GM23338 (cell line): Measurements from ENCODE around the gene ZNF892. TPM values are rescaled to one million over a fixed set of nuclear protein-coding genes. Genes with fewer than 3 reads are reported as not detected.

Source experiments
- ATAC-seq: fragments of 200-7000 bp; cut with Tn5 transposase; 3 replicates; pipeline ENCODE4 v1.9.1; 2020
- DNase-seq: peaks from one replicate; pipeline ENCODE4 v3.0.0-alpha.2; 2015; ENCODE audit warnings: low spot score
- H2AFZ ChIP-seq: fragments of 200-600 bp; sonication (generic); 2 replicates; pipeline ENCODE4 v1.8.0; 2016; ENCODE audit warnings: antibody characterized with exemption, mild to moderate bottlenecking, moderate library complexity
- H3F3A ChIP-seq: fragments of 200-600 bp; sonication (generic); replicated peaks from 2 replicates; pipeline ENCODE4 v1.8.0; 2017; ENCODE audit warnings: antibody characterized with exemption, mixed run types, low read depth
- H3K27ac ChIP-seq: fragments of 200-600 bp; sonication (generic); 2 replicates; pipeline ENCODE4 v1.6.1; 2016; ENCODE audit warnings: low read depth
- H3K27me3 ChIP-seq: fragments of 200-600 bp; sonication (generic); 2 replicates; pipeline ENCODE4 v1.8.0; 2016; ENCODE audit warnings: mild to moderate bottlenecking, mixed run types, moderate library complexity; ENCODE audit not compliant: insufficient read depth
- H3K36me3 ChIP-seq: fragments of 200-600 bp; sonication (generic); 2 replicates; pipeline ENCODE4 v1.8.0; 2016; ENCODE audit warnings: mild to moderate bottlenecking; ENCODE audit not compliant: insufficient read depth
- H3K4me1 ChIP-seq: fragments of 200-600 bp; sonication (generic); 2 replicates; pipeline ENCODE4 v1.8.0; 2016; ENCODE audit warnings: mild to moderate bottlenecking, moderate library complexity; ENCODE audit not compliant: insufficient read depth
- H3K4me2 ChIP-seq: fragments of 200-600 bp; sonication (generic); 2 replicates; pipeline ENCODE4 v1.7.1; 2017; ENCODE audit warnings: mixed run types
- H3K4me3 ChIP-seq: fragments of 200-600 bp; sonication (generic); 2 replicates; pipeline ENCODE4 v1.6.1; 2016; ENCODE audit warnings: mixed run types
- H3K79me2 ChIP-seq: fragments of 200-600 bp; sonication (generic); replicated peaks from 2 replicates; pipeline ENCODE4 v1.8.0; 2017; ENCODE audit warnings: mild to moderate bottlenecking; ENCODE audit not compliant: insufficient read depth
- H3K9me2 ChIP-seq: fragments of 200-600 bp; sonication (generic); 2 replicates; pipeline ENCODE4 v1.8.0; 2017; ENCODE audit not compliant: insufficient read depth
- H4K20me1 ChIP-seq: fragments of 200-600 bp; sonication (generic); replicated peaks from 2 replicates; pipeline ENCODE4 v1.8.0; 2017; ENCODE audit warnings: mild to moderate bottlenecking; ENCODE audit not compliant: insufficient read depth
- H3K27ac Mint-ChIP-seq: 2 replicates; pipeline ENCODE4 v1.8.0; 2020; ENCODE audit warnings: inconsistent platforms, mild to moderate bottlenecking, moderate library complexity, mixed read lengths
- H3K27me3 Mint-ChIP-seq: 3 replicates; pipeline ENCODE4 v1.8.0; 2022; ENCODE audit warnings: low read depth, mild to moderate bottlenecking, moderate library complexity, mixed read lengths, inconsistent platforms; ENCODE audit not compliant: insufficient read depth, poor library complexity
- H3K36me3 Mint-ChIP-seq: 3 replicates; pipeline ENCODE4 v1.8.0; 2021; ENCODE audit warnings: low read depth, mild to moderate bottlenecking, inconsistent platforms, moderate library complexity, mixed read lengths
- H3K4me1 Mint-ChIP-seq: 3 replicates; pipeline ENCODE4 v1.8.0; 2020; ENCODE audit warnings: mild to moderate bottlenecking, inconsistent platforms, mixed read lengths
- H3K4me3 Mint-ChIP-seq: 3 replicates; pipeline ENCODE4 v1.8.0; 2021; ENCODE audit warnings: moderate library complexity, mild to moderate bottlenecking, inconsistent platforms, mixed read lengths
- H3K9me3 Mint-ChIP-seq: 3 replicates; pipeline ENCODE4 v1.8.0; 2020; ENCODE audit warnings: moderate library complexity, mild to moderate bottlenecking, inconsistent platforms, mixed read lengths
- CREB1 ChIP-seq: fragments of 250-450 bp; sonication (Bioruptor Pico); IDR thresholded peaks from 2 replicates; pipeline ENCODE4 v1.5.0; 2020; ENCODE audit warnings: low read depth, mild to moderate bottlenecking, moderate library complexity
- EZH2 ChIP-seq: fragments of 200-600 bp; sonication (generic); IDR thresholded peaks from one replicate; pipeline ENCODE4 v1.8.0; 2017; ENCODE audit warnings: antibody characterized with exemption, mild to moderate bottlenecking, low read depth; ENCODE audit not compliant: unreplicated experiment
- EZH2phosphoT487 ChIP-seq: fragments of 200-600 bp; sonication (generic); IDR thresholded peaks from one replicate; pipeline ENCODE4 v1.8.1; 2018; ENCODE audit warnings: antibody characterized with exemption; ENCODE audit not compliant: unreplicated experiment
- JUNB ChIP-seq: IDR thresholded peaks from one replicate; pipeline ENCODE4 v1.6.1; 2016; ENCODE audit warnings: antibody characterized with exemption; ENCODE audit not compliant: unreplicated experiment
- NANOG ChIP-seq: IDR thresholded peaks from 2 replicates; pipeline ENCODE4 v1.6.1; 2016; ENCODE audit warnings: antibody characterized with exemption, borderline replicate concordance
- POLR2AphosphoS5 ChIP-seq: IDR thresholded peaks from 2 replicates; pipeline ENCODE4 v1.6.1; 2016; ENCODE audit warnings: antibody characterized with exemption, low read depth
- STAT1 ChIP-seq: IDR thresholded peaks from one replicate; pipeline ENCODE4 v1.6.1; 2016; ENCODE audit warnings: antibody characterized with exemption; ENCODE audit not compliant: unreplicated experiment
- ZNF114 ChIP-seq: fragments of 250-450 bp; sonication (Bioruptor Pico); IDR thresholded peaks from 2 replicates; pipeline ENCODE4 v1.5.0; 2020; ENCODE audit warnings: mild to moderate bottlenecking, moderate library complexity
- ZNF331 ChIP-seq: fragments of 250-450 bp; sonication (Bioruptor Pico); IDR thresholded peaks from 2 replicates; pipeline ENCODE4 v1.5.0; 2020; ENCODE audit warnings: low read depth, mild to moderate bottlenecking, moderate library complexity
- ZNF462 ChIP-seq: fragments of 250-450 bp; sonication (Bioruptor Pico); IDR thresholded peaks from 2 replicates; pipeline ENCODE4 v1.5.0; 2020; ENCODE audit warnings: mild to moderate bottlenecking, moderate library complexity
- polyA plus RNA-seq: library from polyadenylated mRNA; unstranded; fragments of >200 nt; fragmentation: Nextera tagmentation; extraction: Ambion mirVana; gene quantifications from 2 replicates; pipeline ENCODE4 v1.2.1, GENCODE V29; 2016
- total RNA-seq: library from RNA; depleted of rRNA; stranded (reverse); fragments of >200 nt; shearing (Covaris generic); gene quantifications from 2 replicates; pipeline ENCODE4 v1.2.3, GENCODE V29; 2014
- TF ChIP-seq, protein P1 (sequence below): IDR thresholded peaks from 2 replicates; pipeline ENCODE4 v1.6.1; 2016; ENCODE audit warnings: antibody characterized with exemption
- TF ChIP-seq, protein P2 (sequence below), 2 experiments: fragments of 200-600 bp in 1 of 2; sonication (generic) in 1 of 2; conservative IDR thresholded peaks; 2 replicates each; pipeline versions ENCODE4 v1.5.1 to v1.6.1; 2016 to 2017; ENCODE audit warnings: antibody characterized with exemption in 2 of 2, low read depth in 2 of 2, mild to moderate bottlenecking in 2 of 2, moderate library complexity in 1 of 2
- TF ChIP-seq, protein P3 (sequence below): IDR thresholded peaks from one replicate; pipeline ENCODE4 v1.6.1; 2018; ENCODE audit warnings: antibody characterized with exemption; ENCODE audit not compliant: unreplicated experiment

The ZNF892 gene
- total and polyA plus RNA-seq, 2 experiments from 2014 or later: 2.2 to 17.9 TPM

DNA sequence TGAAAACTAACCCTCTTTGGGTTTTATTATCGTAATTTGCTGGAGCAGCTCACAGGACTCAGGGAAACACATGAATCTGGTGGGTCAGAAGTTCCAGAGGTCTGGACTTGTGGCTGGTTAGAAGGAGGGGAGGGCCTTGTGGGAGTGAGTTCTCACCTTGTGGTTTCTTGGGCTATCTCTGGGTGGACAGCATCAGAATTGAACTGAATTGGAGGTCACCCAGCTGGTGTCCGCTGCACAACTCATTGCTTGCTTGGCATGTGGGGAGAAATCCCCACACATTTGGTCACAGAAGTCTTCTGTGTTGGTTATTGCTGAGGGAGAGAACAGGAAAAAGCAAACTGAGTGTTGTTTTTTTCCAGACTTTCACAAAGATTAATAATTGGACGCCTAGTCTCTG is 27.5 kb downstream of the ZNF892 start:
- H3K9me2 ChIP-seq: no peaks in the 10 kb centered on the region; the same call in 1 of the 2 replicates
- DNase-seq (no peak), ATAC-seq (no peak)
- no peaks in the 10 kb centered on the region for H3K27me3 ChIP-seq
- H3K36me3 Mint-ChIP-seq: peaks cover 6% of the 10 kb centered on the region
- H3K27me3 Mint-ChIP-seq: peaks cover 5% of the 10 kb centered on the region
- no peaks in the 10 kb centered on the region for H3F3A ChIP-seq
- peaks cover 2% of the 10 kb centered on the region; the same call in 2 of the 3 replicates for H3K4me1 Mint-ChIP-seq
- H3K27ac Mint-ChIP-seq: no peak overlapping the region
- H3K36me3 ChIP-seq: peaks cover 2% of the 10 kb centered on the region; the same call in 1 of the 2 replicates
- H3K9me3 Mint-ChIP-seq: peaks cover 44% of the 10 kb centered on the region
- H3K4me1 ChIP-seq: no peaks in the 10 kb centered on the region
- H3K4me3 ChIP-seq: no peak overlapping the region
- no peak overlapping the region for H3K4me2 ChIP-seq
- no peak for TF ChIP-seq ZNF114 (CRISPR knock-in tag)
- no peak for TF ChIP-seq EZH2phosphoT487
- TF ChIP-seq, protein P1, sequence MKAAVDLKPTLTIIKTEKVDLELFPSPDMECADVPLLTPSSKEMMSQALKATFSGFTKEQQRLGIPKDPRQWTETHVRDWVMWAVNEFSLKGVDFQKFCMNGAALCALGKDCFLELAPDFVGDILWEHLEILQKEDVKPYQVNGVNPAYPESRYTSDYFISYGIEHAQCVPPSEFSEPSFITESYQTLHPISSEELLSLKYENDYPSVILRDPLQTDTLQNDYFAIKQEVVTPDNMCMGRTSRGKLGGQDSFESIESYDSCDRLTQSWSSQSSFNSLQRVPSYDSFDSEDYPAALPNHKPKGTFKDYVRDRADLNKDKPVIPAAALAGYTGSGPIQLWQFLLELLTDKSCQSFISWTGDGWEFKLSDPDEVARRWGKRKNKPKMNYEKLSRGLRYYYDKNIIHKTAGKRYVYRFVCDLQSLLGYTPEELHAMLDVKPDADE: no peak
- TF ChIP-seq NANOG: no peak
- TF ChIP-seq ZNF462 (CRISPR knock-in tag): no peak
- no peak for TF ChIP-seq ZNF331 (CRISPR knock-in tag)
- no peak for TF ChIP-seq POLR2AphosphoS5
- no peak for TF ChIP-seq EZH2
- TF ChIP-seq CREB1: no peak
- TF ChIP-seq STAT1: no peak
- no peak for TF ChIP-seq JUNB
- TF ChIP-seq, protein P2, sequence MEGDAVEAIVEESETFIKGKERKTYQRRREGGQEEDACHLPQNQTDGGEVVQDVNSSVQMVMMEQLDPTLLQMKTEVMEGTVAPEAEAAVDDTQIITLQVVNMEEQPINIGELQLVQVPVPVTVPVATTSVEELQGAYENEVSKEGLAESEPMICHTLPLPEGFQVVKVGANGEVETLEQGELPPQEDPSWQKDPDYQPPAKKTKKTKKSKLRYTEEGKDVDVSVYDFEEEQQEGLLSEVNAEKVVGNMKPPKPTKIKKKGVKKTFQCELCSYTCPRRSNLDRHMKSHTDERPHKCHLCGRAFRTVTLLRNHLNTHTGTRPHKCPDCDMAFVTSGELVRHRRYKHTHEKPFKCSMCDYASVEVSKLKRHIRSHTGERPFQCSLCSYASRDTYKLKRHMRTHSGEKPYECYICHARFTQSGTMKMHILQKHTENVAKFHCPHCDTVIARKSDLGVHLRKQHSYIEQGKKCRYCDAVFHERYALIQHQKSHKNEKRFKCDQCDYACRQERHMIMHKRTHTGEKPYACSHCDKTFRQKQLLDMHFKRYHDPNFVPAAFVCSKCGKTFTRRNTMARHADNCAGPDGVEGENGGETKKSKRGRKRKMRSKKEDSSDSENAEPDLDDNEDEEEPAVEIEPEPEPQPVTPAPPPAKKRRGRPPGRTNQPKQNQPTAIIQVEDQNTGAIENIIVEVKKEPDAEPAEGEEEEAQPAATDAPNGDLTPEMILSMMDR (conservative IDR thresholded peaks at IDR 0.05; ENCODE audit: low read depth in 2 of 2): no peak
- TF ChIP-seq, protein P3, sequence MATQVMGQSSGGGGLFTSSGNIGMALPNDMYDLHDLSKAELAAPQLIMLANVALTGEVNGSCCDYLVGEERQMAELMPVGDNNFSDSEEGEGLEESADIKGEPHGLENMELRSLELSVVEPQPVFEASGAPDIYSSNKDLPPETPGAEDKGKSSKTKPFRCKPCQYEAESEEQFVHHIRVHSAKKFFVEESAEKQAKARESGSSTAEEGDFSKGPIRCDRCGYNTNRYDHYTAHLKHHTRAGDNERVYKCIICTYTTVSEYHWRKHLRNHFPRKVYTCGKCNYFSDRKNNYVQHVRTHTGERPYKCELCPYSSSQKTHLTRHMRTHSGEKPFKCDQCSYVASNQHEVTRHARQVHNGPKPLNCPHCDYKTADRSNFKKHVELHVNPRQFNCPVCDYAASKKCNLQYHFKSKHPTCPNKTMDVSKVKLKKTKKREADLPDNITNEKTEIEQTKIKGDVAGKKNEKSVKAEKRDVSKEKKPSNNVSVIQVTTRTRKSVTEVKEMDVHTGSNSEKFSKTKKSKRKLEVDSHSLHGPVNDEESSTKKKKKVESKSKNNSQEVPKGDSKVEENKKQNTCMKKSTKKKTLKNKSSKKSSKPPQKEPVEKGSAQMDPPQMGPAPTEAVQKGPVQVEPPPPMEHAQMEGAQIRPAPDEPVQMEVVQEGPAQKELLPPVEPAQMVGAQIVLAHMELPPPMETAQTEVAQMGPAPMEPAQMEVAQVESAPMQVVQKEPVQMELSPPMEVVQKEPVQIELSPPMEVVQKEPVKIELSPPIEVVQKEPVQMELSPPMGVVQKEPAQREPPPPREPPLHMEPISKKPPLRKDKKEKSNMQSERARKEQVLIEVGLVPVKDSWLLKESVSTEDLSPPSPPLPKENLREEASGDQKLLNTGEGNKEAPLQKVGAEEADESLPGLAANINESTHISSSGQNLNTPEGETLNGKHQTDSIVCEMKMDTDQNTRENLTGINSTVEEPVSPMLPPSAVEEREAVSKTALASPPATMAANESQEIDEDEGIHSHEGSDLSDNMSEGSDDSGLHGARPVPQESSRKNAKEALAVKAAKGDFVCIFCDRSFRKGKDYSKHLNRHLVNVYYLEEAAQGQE: no peak
- H3K79me2 ChIP-seq: no peaks in the 10 kb centered on the region
- no peak overlapping the region for H3K27ac ChIP-seq
- no peak overlapping the region for H3K4me3 Mint-ChIP-seq
- no peaks in the 10 kb centered on the region for H4K20me1 ChIP-seq
- H2AFZ ChIP-seq: no peak overlapping the region
